ENCODE data around the gene C7orf33. TPM values are rescaled to one million over a fixed set of nuclear protein-coding genes. Genes with fewer than 3 reads are reported as not detected.

The C7orf33 gene
- total and polyA plus RNA-seq, 9 of the 15 experiments (the other 6 are each of a cell fraction or from before 2014, with no cell fraction given), result 0.04 TPM; not detected in 8

DNA sequence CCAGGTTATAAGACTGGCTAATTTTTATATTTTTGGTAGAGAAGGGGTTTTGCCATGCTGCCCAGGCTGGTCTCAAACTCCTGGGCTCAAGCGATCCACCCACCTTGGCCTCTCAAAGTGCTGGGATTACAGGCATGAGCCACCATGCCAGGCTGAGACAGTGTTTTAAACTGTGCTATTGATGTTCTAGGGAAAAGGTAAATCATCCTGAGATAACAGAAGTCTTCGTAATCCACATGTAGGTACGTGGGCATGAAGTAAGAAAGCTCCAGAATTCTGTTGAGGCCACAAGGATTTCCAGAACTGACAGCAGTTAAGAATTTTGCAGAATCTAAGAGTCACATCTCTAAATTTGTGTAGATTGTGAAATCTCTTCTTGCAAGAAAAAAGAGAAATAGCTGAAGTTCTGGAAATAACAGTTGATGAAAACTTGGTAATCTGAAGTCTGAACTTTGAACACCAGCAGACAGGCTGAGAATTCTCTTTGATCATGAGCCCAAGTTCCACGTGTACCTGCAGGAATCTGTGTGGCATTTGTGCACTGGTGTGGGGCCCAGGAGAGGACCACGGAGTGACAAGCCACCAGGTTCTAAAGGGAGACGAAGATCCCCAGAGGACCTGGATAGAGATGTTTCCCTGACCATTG, 24.6 kb downstream of the C7orf33 start:
- FAIRE-seq, result no peak
- POLR2A ChIA-PET, result no interaction called here
- WGBS (ENCODE audit: insufficient coverage, low coverage, missing lambda C conversion rate), result 0% methylated on average over 6 of the region's 6 CpGs

More for the DNA sequence above, 24.6 kb downstream of the C7orf33 start:
- no peak for ATAC-seq
- no peaks in the 10 kb centered on the region for H3K9me3 ChIP-seq (replicated peaks; ENCODE audit: control insufficient read depth, insufficient read depth, low read depth, low read length)
- in situ Hi-C loops (cut with MboI), result no loop called here
- DNase-seq (ENCODE audit: extremely low read depth in 1 of 4, low spot score in 3 of 4), result no peak
- H3K4me3 ChIP-seq, result no peak overlapping the region
- intact Hi-C loops (cut with micrococcal nuclease), result no loop called here
- CTCF ChIA-PET (ENCODE audit: low intra/inter-chr PET ratio), result no interaction called here
- no peaks in the 10 kb centered on the region for H3K9me1 ChIP-seq (ENCODE audit: control insufficient read depth, insufficient read depth, low read length)
- peaks cover 43 to 64% of the 10 kb centered on the region in 2 experiments for H3K27me3 ChIP-seq (ENCODE audit: control insufficient read depth in 2 of 2, insufficient read depth in 2 of 2, low read length in 2 of 2)
- H3K9ac ChIP-seq (ENCODE audit: insufficient read depth in 1 of 2, low read depth in 2 of 2, low read length in 2 of 2), result no peak overlapping the region
- H3K36me3 ChIP-seq (ENCODE audit: control insufficient read depth, insufficient read depth, low read length), result no peaks in the 10 kb centered on the region
- TF ChIP-seq, protein P1, sequence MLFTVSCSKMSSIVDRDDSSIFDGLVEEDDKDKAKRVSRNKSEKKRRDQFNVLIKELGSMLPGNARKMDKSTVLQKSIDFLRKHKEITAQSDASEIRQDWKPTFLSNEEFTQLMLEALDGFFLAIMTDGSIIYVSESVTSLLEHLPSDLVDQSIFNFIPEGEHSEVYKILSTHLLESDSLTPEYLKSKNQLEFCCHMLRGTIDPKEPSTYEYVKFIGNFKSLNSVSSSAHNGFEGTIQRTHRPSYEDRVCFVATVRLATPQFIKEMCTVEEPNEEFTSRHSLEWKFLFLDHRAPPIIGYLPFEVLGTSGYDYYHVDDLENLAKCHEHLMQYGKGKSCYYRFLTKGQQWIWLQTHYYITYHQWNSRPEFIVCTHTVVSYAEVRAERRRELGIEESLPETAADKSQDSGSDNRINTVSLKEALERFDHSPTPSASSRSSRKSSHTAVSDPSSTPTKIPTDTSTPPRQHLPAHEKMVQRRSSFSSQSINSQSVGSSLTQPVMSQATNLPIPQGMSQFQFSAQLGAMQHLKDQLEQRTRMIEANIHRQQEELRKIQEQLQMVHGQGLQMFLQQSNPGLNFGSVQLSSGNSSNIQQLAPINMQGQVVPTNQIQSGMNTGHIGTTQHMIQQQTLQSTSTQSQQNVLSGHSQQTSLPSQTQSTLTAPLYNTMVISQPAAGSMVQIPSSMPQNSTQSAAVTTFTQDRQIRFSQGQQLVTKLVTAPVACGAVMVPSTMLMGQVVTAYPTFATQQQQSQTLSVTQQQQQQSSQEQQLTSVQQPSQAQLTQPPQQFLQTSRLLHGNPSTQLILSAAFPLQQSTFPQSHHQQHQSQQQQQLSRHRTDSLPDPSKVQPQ (CRISPR knock-in tag; IDR thresholded peaks at IDR 0.05; ENCODE audit: borderline replicate concordance), result no peak
- TF ChIP-seq, protein P2, sequence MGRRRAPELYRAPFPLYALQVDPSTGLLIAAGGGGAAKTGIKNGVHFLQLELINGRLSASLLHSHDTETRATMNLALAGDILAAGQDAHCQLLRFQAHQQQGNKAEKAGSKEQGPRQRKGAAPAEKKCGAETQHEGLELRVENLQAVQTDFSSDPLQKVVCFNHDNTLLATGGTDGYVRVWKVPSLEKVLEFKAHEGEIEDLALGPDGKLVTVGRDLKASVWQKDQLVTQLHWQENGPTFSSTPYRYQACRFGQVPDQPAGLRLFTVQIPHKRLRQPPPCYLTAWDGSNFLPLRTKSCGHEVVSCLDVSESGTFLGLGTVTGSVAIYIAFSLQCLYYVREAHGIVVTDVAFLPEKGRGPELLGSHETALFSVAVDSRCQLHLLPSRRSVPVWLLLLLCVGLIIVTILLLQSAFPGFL (CRISPR knock-in tag; IDR thresholded peaks at IDR 0.05), result 0 out of 2 replicates have a peak, but pooled peaks have one; percentile 22
- TF ChIP-seq, protein P3, sequence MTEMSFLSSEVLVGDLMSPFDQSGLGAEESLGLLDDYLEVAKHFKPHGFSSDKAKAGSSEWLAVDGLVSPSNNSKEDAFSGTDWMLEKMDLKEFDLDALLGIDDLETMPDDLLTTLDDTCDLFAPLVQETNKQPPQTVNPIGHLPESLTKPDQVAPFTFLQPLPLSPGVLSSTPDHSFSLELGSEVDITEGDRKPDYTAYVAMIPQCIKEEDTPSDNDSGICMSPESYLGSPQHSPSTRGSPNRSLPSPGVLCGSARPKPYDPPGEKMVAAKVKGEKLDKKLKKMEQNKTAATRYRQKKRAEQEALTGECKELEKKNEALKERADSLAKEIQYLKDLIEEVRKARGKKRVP (CRISPR knock-in tag; IDR thresholded peaks at IDR 0.05), result no peak
- H4K20me1 ChIP-seq (replicated peaks; ENCODE audit: control insufficient read depth, insufficient read depth, low read length), result no peaks in the 10 kb centered on the region
- no peaks in the 10 kb centered on the region for H3K79me2 ChIP-seq (ENCODE audit: control insufficient read depth, insufficient read depth, low read length)
- H3K4me2 ChIP-seq (ENCODE audit: insufficient read depth, low read length), result no peak overlapping the region
- no peak overlapping the region for H2AFZ ChIP-seq (ENCODE audit: low read depth, low read length)
- no peak overlapping the region for H3K27ac ChIP-seq (ENCODE audit: extremely low read depth, low read depth, low read length)
- no peaks in the 10 kb centered on the region for H3K4me1 ChIP-seq (replicated peaks in 1 of 2; ENCODE audit: control insufficient read depth in 2 of 2, insufficient read depth in 2 of 2, low read length in 2 of 2)
- no TSS peak for BruUV-seq (replicated peaks)
